ENCODE measurements around the gene SSBP3.

DNA sequence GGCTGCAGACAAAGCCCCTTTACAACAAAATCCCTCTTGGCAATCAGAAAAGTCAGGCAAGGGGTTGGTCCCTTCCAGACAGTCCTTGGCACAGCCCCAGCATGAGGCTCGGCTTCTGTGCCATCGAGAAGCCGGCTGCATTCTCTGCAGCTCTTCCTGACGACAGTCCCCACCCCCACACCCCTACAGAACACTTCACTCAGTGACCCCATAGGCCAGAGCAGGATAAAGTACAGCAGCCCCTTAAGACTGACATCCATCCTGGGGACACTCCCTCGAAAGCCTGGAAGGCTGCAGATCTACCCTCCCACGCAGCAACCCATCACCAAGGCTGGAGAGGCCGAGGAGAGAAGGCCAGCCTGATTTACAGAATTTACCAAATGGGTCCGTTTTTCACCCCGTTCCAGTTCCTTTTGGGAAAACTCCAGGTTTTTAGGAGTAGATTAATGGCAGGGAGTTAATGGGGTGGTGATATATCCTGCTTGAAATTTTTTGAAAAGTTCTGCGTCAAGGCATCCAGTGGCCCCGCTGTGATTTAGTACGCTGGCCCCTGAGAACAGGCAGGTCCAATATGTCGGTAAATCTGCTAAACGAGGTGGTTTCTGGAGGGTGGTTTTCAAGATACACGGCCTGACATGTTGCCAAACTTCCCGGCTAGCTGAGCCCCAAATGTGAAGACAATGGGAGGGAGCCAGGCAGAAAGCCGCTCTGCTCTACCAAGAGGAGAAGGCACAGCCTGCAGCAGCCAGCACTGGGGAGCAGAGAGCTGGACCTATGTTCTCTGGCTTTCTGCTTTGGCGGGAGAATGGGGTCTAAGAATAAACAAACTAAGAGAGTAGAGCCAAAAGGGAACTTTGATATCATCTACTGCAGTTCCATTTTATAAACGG is 81.7 kb downstream of the SSBP3 start:
- TF ChIP-seq CTCF (IDR thresholded peaks at IDR 0.05; ENCODE audit: borderline replicate concordance, extremely low read depth, low read length, poor library complexity, severe bottlenecking) (no peak), EZH2 (IDR thresholded peaks at IDR 0.05; ENCODE audit: borderline replicate concordance, low read depth, low read length, severe bottlenecking) (no peak)

Measured in DND-41 (cell line).